Karpas-422 (cell line): ENCODE results near the gene TMEFF2. TPM values are rescaled to one million over a fixed set of nuclear protein-coding genes. Genes with fewer than 3 reads are reported as not detected.

ENCODE experiments used
- DNase-seq: peaks from one replicate; pipeline ENCODE4 v3.0.0-alpha.2; 2015
- H2AFZ ChIP-seq: fragments of 200-600 bp; sonication (generic); 2 replicates; pipeline ENCODE4 v1.6.1; 2014; ENCODE audit warnings: antibody characterized with exemption, low read length, mixed read lengths
- H3K27ac ChIP-seq: fragments of 200-600 bp; sonication (generic); 2 replicates; pipeline ENCODE4 v1.5.1; 2014; ENCODE audit warnings: mild to moderate bottlenecking, low read length, moderate library complexity
- H3K27me3 ChIP-seq: fragments of 200-600 bp; sonication (generic); 2 replicates; pipeline ENCODE4 v1.6.1; 2014; ENCODE audit warnings: low read length, mixed read lengths
- H3K36me3 ChIP-seq: fragments of 200-600 bp; sonication (generic); 2 replicates; pipeline ENCODE4 v1.6.1; 2014; ENCODE audit warnings: low read length, mixed read lengths; ENCODE audit not compliant: insufficient read depth
- H3K4me1 ChIP-seq: fragments of 200-600 bp; sonication (generic); 2 replicates; pipeline ENCODE4 v1.6.1; 2014; ENCODE audit warnings: mild to moderate bottlenecking, low read length, mixed read lengths
- H3K4me2 ChIP-seq: fragments of 200-600 bp; sonication (generic); 2 replicates; pipeline ENCODE4 v1.6.1; 2014; ENCODE audit warnings: low read length, low read depth, mild to moderate bottlenecking; ENCODE audit not compliant: poor library complexity, severe bottlenecking
- H3K4me3 ChIP-seq: fragments of 200-600 bp; sonication (generic); 2 replicates; pipeline ENCODE4 v1.5.1; 2014; ENCODE audit warnings: mild to moderate bottlenecking, antibody characterized with exemption, low read length, mixed read lengths
- H3K79me2 ChIP-seq: fragments of 200-600 bp; sonication (generic); 2 replicates; pipeline ENCODE4 v1.6.1; 2014; ENCODE audit warnings: mild to moderate bottlenecking, low read length, mixed read lengths
- H3K9ac ChIP-seq: fragments of 200-600 bp; sonication (generic); 2 replicates; pipeline ENCODE4 v1.6.0; 2014; ENCODE audit warnings: low read length
- H3K9me2 ChIP-seq: fragments of 200-600 bp; sonication (generic), shearing (Covaris generic); replicated peaks from 2 replicates; pipeline ENCODE4 v1.6.0; 2014; ENCODE audit warnings: mild to moderate bottlenecking, low read length, moderate library complexity; ENCODE audit not compliant: insufficient read depth
- H3K9me3 ChIP-seq: fragments of 300-700, 200-600 bp; sonication (generic); 2 replicates; pipeline ENCODE4 v1.6.1; 2014; ENCODE audit warnings: low read length, mixed read lengths
- H4K20me1 ChIP-seq: fragments of 200-600 bp; sonication (generic); 2 replicates; pipeline ENCODE4 v1.6.1; 2014; ENCODE audit warnings: mild to moderate bottlenecking, antibody characterized with exemption, low read length, low read depth; ENCODE audit not compliant: insufficient read depth
- total RNA-seq: library from RNA; depleted of rRNA; stranded (reverse); fragments of >200 nt; shearing (Covaris generic); gene quantifications from 2 replicates; pipeline ENCODE4 v1.2.3, GENCODE V29; 2014; ENCODE audit warnings: low replicate concordance

The TMEFF2 gene
- total RNA-seq, 1 experiment from 2014 or later, result not detected

DNA sequence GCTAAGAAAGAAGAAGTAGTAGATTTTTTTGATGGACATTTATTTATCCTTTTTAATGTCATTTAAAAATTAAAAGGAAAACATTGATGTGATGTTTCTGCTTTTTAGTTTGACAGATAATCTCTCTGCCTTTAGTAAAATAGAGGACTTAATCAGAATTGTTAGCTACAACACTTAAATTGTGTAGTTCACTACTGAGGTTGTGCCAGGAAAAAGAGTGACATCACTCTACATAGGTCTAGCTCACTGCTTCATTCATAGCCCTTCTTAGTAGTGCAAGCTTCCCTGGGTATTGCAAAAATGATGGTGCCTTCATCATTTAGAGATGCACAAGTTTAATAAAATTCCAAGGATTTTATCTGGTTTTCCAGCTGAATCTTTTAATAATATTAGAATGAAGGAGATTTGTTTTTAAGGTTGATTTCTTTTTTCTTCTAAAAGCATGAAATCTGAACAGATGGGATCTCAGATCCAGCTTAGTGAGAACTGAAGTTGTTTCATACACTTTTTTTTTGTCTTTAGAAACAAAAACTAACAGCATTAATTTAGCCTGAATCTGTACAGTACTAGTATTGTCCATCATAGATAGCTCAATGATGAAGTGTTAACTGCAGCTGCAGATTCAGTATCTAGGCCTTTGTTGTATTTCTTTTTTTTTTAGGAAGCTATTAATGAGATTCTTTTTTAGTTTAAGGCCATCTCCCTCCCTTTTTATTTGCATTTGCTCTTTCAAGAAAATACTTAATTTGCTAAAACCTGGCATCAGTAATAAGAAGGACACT lies 20.6 kb upstream of the TMEFF2 start:
- Histone ChIP-seq H3K27ac (no peak overlapping the region), H3K79me2 (no peaks in the 10 kb centered on the region), H3K9me3 (no peaks in the 10 kb centered on the region), H3K36me3 (no peaks in the 10 kb centered on the region), H4K20me1 (no peaks in the 10 kb centered on the region), H3K9me2 (no peaks in the 10 kb centered on the region), H3K9ac (no peak overlapping the region), H3K4me2 (no peak overlapping the region), H3K4me3 (no peak overlapping the region), H3K4me1 (no peaks in the 10 kb centered on the region), H2AFZ (no peak overlapping the region), H3K27me3 (no peaks in the 10 kb centered on the region)
- DNase-seq, result no peak

DNA sequence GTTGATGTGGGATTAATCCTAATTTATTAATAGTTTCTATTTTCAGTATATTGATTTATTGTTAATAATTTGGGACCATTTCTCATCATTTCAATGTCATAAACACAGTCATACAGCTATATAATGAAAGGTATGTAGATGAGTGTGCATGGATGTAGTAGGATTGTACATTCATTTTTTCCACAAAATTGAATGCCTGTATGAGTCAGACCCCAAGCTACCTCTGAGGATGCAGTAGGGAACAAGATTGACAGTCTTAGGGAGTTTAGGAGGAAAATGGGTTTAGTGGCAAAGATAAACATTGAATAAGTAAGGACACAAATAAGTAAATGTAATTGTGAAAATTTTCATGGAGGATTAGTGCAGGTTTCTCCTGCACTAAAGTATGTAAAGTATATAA lies 14.1 kb upstream of the TMEFF2 start:
- no peaks in the 10 kb centered on the region for H3K36me3 ChIP-seq
- no peak overlapping the region for H3K4me2 ChIP-seq
- H3K27me3 ChIP-seq, result no peaks in the 10 kb centered on the region
- H4K20me1 ChIP-seq, result no peaks in the 10 kb centered on the region
- DNase-seq, result no peak
- H3K9ac ChIP-seq, result no peak overlapping the region
- H3K27ac ChIP-seq, result no peak overlapping the region
- H3K79me2 ChIP-seq, result no peaks in the 10 kb centered on the region
- H3K4me1 ChIP-seq, result no peaks in the 10 kb centered on the region
- H3K9me3 ChIP-seq, result peaks cover 5% of the 10 kb centered on the region
- no peak overlapping the region for H2AFZ ChIP-seq
- H3K9me2 ChIP-seq, result no peaks in the 10 kb centered on the region
- no peak overlapping the region for H3K4me3 ChIP-seq

GRCh38 chr2:192206399-192206798 lies 11.7 kb upstream of the TMEFF2 start:
- no peak overlapping the region for H3K4me2 ChIP-seq
- H3K79me2 ChIP-seq, result no peaks in the 10 kb centered on the region
- H3K27ac ChIP-seq, result no peak overlapping the region
- no peaks in the 10 kb centered on the region for H3K9me2 ChIP-seq
- H3K4me3 ChIP-seq, result no peak overlapping the region
- H2AFZ ChIP-seq, result no peak overlapping the region
- H3K4me1 ChIP-seq, result no peaks in the 10 kb centered on the region
- H4K20me1 ChIP-seq, result no peaks in the 10 kb centered on the region
- no peak overlapping the region for H3K9ac ChIP-seq
- DNase-seq, result no peak
- H3K27me3 ChIP-seq, result no peaks in the 10 kb centered on the region
- H3K36me3 ChIP-seq, result no peaks in the 10 kb centered on the region
- H3K9me3 ChIP-seq, result peaks cover 5% of the 10 kb centered on the region

- Histone ChIP-seq H2AFZ (no peak overlapping the region), H3K9ac (no peak overlapping the region), H3K9me2 (no peaks in the 10 kb centered on the region), H3K79me2 (no peaks in the 10 kb centered on the region), H3K9me3 (peaks cover 5% of the 10 kb centered on the region), H3K4me3 (no peak overlapping the region), H3K4me2 (no peak overlapping the region), H3K36me3 (no peaks in the 10 kb centered on the region), H4K20me1 (no peaks in the 10 kb centered on the region), H3K4me1 (no peaks in the 10 kb centered on the region), H3K27me3 (no peaks in the 10 kb centered on the region), H3K27ac (no peak overlapping the region)
- DNase-seq, result no peak
Observed at GRCh38 chr2:192203876-192204275, 9.1 kb upstream of the TMEFF2 start.

GRCh38 chr2:192202373-192202772 lies 7.6 kb upstream of the TMEFF2 start:
- no peak overlapping the region for H3K4me3 ChIP-seq
- peaks cover 5% of the 10 kb centered on the region for H3K9me3 ChIP-seq
- no peaks in the 10 kb centered on the region for H3K27me3 ChIP-seq
- H2AFZ ChIP-seq, result no peak overlapping the region
- no peak overlapping the region for H3K27ac ChIP-seq
- no peaks in the 10 kb centered on the region for H3K4me1 ChIP-seq
- H4K20me1 ChIP-seq, result no peaks in the 10 kb centered on the region
- DNase-seq, result no peak
- no peak overlapping the region for H3K4me2 ChIP-seq
- no peaks in the 10 kb centered on the region for H3K79me2 ChIP-seq
- no peak overlapping the region for H3K9ac ChIP-seq
- no peaks in the 10 kb centered on the region for H3K36me3 ChIP-seq
- H3K9me2 ChIP-seq, result no peaks in the 10 kb centered on the region

GRCh38 chr2:192201116-192201515 lies 6.4 kb upstream of the TMEFF2 start:
- Histone ChIP-seq H3K4me3 (no peak overlapping the region), H3K4me2 (no peak overlapping the region), H3K9me2 (no peaks in the 10 kb centered on the region), H3K27me3 (no peaks in the 10 kb centered on the region), H3K9ac (no peak overlapping the region), H3K9me3 (peaks cover under 1% of the 10 kb centered on the region), H2AFZ (no peak overlapping the region), H3K79me2 (no peaks in the 10 kb centered on the region), H3K4me1 (no peaks in the 10 kb centered on the region), H3K36me3 (no peaks in the 10 kb centered on the region), H3K27ac (no peak overlapping the region), H4K20me1 (no peaks in the 10 kb centered on the region)
- no peak for DNase-seq

- Histone ChIP-seq H3K27ac (no peak overlapping the region), H3K27me3 (no peaks in the 10 kb centered on the region), H3K9me2 (no peaks in the 10 kb centered on the region), H3K4me1 (no peaks in the 10 kb centered on the region), H2AFZ (no peak overlapping the region), H3K79me2 (no peaks in the 10 kb centered on the region), H3K36me3 (no peaks in the 10 kb centered on the region), H3K4me2 (no peak overlapping the region), H3K4me3 (no peak overlapping the region), H3K9me3 (no peaks in the 10 kb centered on the region), H4K20me1 (no peaks in the 10 kb centered on the region), H3K9ac (no peak overlapping the region)
- DNase-seq, result no peak
Observed at GRCh38 chr2:192197357-192197756, 2.6 kb upstream of the TMEFF2 start.

GRCh38 chr2:192196421-192197194 lies 1.9 kb upstream of the TMEFF2 start:
- no peak overlapping the region for H3K27ac ChIP-seq
- H3K9me3 ChIP-seq, result no peaks in the 10 kb centered on the region
- DNase-seq, result no peak
- H4K20me1 ChIP-seq, result no peaks in the 10 kb centered on the region
- no peaks in the 10 kb centered on the region for H3K4me1 ChIP-seq
- H3K79me2 ChIP-seq, result no peaks in the 10 kb centered on the region
- no peak overlapping the region for H3K4me3 ChIP-seq
- no peak overlapping the region for H2AFZ ChIP-seq
- no peaks in the 10 kb centered on the region for H3K36me3 ChIP-seq
- H3K27me3 ChIP-seq, result no peaks in the 10 kb centered on the region
- H3K4me2 ChIP-seq, result no peak overlapping the region
- no peak overlapping the region for H3K9ac ChIP-seq
- no peaks in the 10 kb centered on the region for H3K9me2 ChIP-seq
